Measurements from ENCODE around the gene NSRP1. TPM values are rescaled to one million over a fixed set of nuclear protein-coding genes. Genes with fewer than 3 reads are reported as not detected.
A peak's percentile ranks its signal among the peaks of the same experiment; 100 is the strongest.

NSRP1 gene
- total and polyA plus RNA-seq, 2 of the 8 experiments (the other 6 are each of a cell fraction or from before 2014, with no cell fraction given), result 6.1 to 22.4 TPM

DNA sequence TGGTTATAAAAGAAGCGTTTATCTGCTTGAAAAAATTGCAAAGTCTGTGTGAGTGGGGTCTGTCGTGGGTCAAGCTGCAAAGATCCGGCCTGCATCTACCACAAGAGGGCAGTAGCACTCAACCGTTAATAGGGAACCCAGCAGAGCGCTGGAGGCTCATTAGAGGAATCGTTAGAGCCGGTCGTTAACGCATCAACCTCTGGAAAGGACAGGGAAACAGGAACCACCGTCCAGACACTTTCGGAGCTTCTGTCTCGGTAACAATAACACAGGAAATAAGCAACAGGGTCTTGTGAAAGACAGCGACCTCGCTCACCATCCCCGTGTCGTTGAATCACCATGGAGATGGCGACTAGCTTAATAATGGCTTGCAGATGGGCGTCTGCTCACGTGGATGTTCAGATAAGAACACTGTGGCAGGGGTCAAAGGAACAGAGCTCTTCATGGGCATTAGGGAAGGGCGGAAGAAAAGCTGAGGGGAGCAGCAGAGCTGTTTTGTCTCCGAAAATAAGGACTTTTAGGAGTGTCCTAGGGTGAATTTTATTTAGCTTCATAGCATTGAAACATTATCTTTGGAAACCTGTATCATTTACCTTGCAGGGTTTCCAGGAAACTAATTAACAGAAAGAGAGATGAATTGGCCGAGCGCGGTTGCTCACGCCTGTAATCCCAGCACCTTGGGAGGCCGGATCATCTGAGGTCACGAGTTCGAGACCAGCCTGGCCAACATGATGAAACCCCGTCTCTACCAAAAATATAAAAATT lies 11.9 kb upstream of the NSRP1 start:
- Histone ChIP-seq H3K9ac (replicated peaks in 1 of 4; ENCODE audit: extremely low read depth in 1 of 4, low read depth in 3 of 4, low read length in 3 of 4) (peak overlapping the region in 3 of 4 experiments; percentile 35 to 74 (median 65); a peak in 5 of 7 replicates), H3K56ac (replicated peaks; ENCODE audit: insufficient read length, low read depth, low read length) (no peak overlapping the region), H3K23me2 (ENCODE audit: low read depth, low read length) (no peaks in the 10 kb centered on the region), H3K36me3 (ENCODE audit: control insufficient read depth in 2 of 4, insufficient read depth in 4 of 4, low read length in 3 of 4) (no peaks in the 10 kb centered on the region), H3K79me1 (ENCODE audit: low read depth, low read length) (no peaks in the 10 kb centered on the region), H3K18ac (ENCODE audit: extremely low read depth, low read length) (peak overlapping the region; percentile 11; the same call in 1 of the 2 replicates), H3K79me2 (ENCODE audit: control insufficient read depth in 1 of 2, insufficient read depth in 2 of 2, low read length in 2 of 2) (no peaks in the 10 kb centered on the region), H4K20me1 (replicated peaks in 1 of 2; ENCODE audit: control insufficient read depth in 1 of 2, insufficient read depth in 2 of 2, low read length in 2 of 2) (no peaks in the 10 kb centered on the region), H3K27ac (ENCODE audit: low read depth, low read length) (no peak overlapping the region), H2BK12ac (ENCODE audit: low read depth, low read length) (no peak overlapping the region; the same call in 1 of the 2 replicates), H3K23ac (ENCODE audit: insufficient read length) (no peak overlapping the region), H3K4ac (replicated peaks; ENCODE audit: insufficient read length, low read depth, low read length) (no peak overlapping the region), H3K4me2 (ENCODE audit: insufficient read depth in 1 of 2, low read depth in 2 of 2, low read length in 2 of 2) (peak overlapping the region; percentile 26 to 92), H2AK5ac (ENCODE audit: low read depth, low read length) (no peak overlapping the region), H2AFZ (ENCODE audit: low read length) (peak overlapping the region; percentile 100), H2BK15ac (ENCODE audit: low read length) (no peak overlapping the region), H3K4me3 (ENCODE audit: extremely low read depth in 1 of 4, insufficient read depth in 2 of 4, low read depth in 3 of 4, low read length in 4 of 4) (peak overlapping the region; percentile 28 to 61 (median 52); a peak in 7 of 8 replicates), H3K9me3 (ENCODE audit: insufficient read depth in 2 of 2, low read depth in 1 of 2, low read length in 1 of 2) (no peaks in the 10 kb centered on the region), H4K91ac (replicated peaks; ENCODE audit: insufficient read length, low read length) (no peak overlapping the region), H2BK5ac (ENCODE audit: low read depth, low read length) (no peak overlapping the region), H2BK120ac (replicated peaks; ENCODE audit: low read depth, low read length) (no peak overlapping the region), H4K5ac (ENCODE audit: insufficient read length, low read depth, low read length) (peak overlapping the region; percentile 63), H3K4me1 (replicated peaks in 1 of 4; ENCODE audit: control insufficient read depth in 3 of 4, insufficient read depth in 4 of 4, low read length in 3 of 4) (no peaks in the 10 kb centered on the region), H4K8ac (ENCODE audit: extremely low read depth, insufficient read depth, low read length) (no peak overlapping the region; the same call in 1 of the 2 replicates), H3K27me3 (replicated peaks in 1 of 4; ENCODE audit: control insufficient read depth in 3 of 4, extremely low read depth in 1 of 4, insufficient read depth in 3 of 4, low read length in 3 of 4) (no peaks in the 10 kb centered on the region), H2BK20ac (ENCODE audit: low read length) (no peak overlapping the region), H3K14ac (ENCODE audit: insufficient read length) (no peak overlapping the region)
- DNase-seq (ENCODE audit: low read depth in 1 of 2, low spot score in 2 of 2) (peak; percentile 56 to 77), FAIRE-seq (peak; percentile 96)
- ChIA-PET POLR2A (ENCODE audit: partially characterized antibody) (interaction anchor here (0.6 to 1.9 kb wide), 14 partner anchors 9 to 390 kb away, joined by 3 to 8 read pairs (median 4); partner anchors contain the start of gene NSRP1), CTCF (ENCODE audit: partially characterized antibody) (interaction anchor here (0.6 to 4.0 kb wide), 38 partner anchors 9 to 318 kb away, joined by 3 to 67 read pairs (median 5); partner anchors contain the start of gene SLC6A4)
- 34% methylated on average over 29 of the region's 29 CpGs; no CpG with 5 or more reads in 1 of the 2 experiments for WGBS, 2 experiments (ENCODE audit: extremely low coverage in 1 of 2, insufficient coverage in 1 of 2, insufficient read length in 1 of 2, insufficient replicate concordance in 2 of 2, low coverage in 1 of 2, low lambda C conversion rate in 2 of 2, missing lambda C conversion rate in 1 of 2)
- TF ChIP-seq PHF8 (conservative IDR thresholded peaks at IDR 0.05; ENCODE audit: low read depth, low read length) (no peak), YY1 (IDR thresholded peaks at IDR 0.05; ENCODE audit: low read depth, low read length) (no peak), RFX5 (IDR thresholded peaks at IDR 0.05; ENCODE audit: borderline replicate concordance, low read depth, low read length) (no peak), RBBP5 (IDR thresholded peaks at IDR 0.05; ENCODE audit: borderline replicate concordance, low read depth, low read length) (no peak), GTF2F1 (IDR thresholded peaks at IDR 0.05; ENCODE audit: borderline replicate concordance, low read depth, low read length) (no peak), CREB1 (IDR thresholded peaks at IDR 0.05) (no peak), SIN3A (conservative IDR thresholded peaks at IDR 0.05 in 1 of 2, IDR thresholded peaks at IDR 0.05 in 1 of 2; ENCODE audit: low read depth in 1 of 2, low read length in 2 of 2) (no peak), NRF1 (IDR thresholded peaks at IDR 0.05; ENCODE audit: low read depth, low read length) (no peak), NANOG (IDR thresholded peaks at IDR 0.05; ENCODE audit: insufficient read depth, low read depth, low read length, poor library complexity, severe bottlenecking) (peak; percentile 75), EP300 (IDR thresholded peaks at IDR 0.05; ENCODE audit: borderline replicate concordance in 1 of 2, low read depth in 2 of 2, low read length in 2 of 2) (no peak), TAF1 (IDR thresholded peaks at IDR 0.05; ENCODE audit: low read depth, low read length) (peak; percentile 65; the same call in 1 of the 2 replicates), POLR2A (IDR thresholded peaks at IDR 0.05; ENCODE audit: control extremely low read depth in 1 of 2, low read depth in 2 of 2, low read length in 2 of 2) (peak; percentile 37 to 47; a peak in 2 of 3 replicates)
